ENCODE results near the gene RAD51B. TPM values are rescaled to one million over a fixed set of nuclear protein-coding genes. Genes with fewer than 3 reads are reported as not detected.
"Not testable (repeated sequence)": the region's sequence is repeated elsewhere in the genome, so short reads cannot be mapped to it uniquely, and the experiment has no call there.

RAD51B gene
- total RNA-seq, 4 donors from 2014 or later = 19.6 to 39.7 (median 25.4) TPM

GRCh38 chr14:68111097-68111852, 291.7 kb downstream of the RAD51B start:
- WGBS = 58% methylated on average over 5 of the region's 5 CpGs
- peaks cover 29% of the 10 kb centered on the region for H3K4me1 ChIP-seq
- H3K9me3 ChIP-seq = no peaks in the 10 kb centered on the region
- H3K27ac ChIP-seq = no peak overlapping the region
- no peak overlapping the region for H3K4me3 ChIP-seq
- no peaks in the 10 kb centered on the region for H3K27me3 ChIP-seq
- no peak for DNase-seq (ENCODE audit: low spot score in 2 of 2)
- TF ChIP-seq CTCF (IDR thresholded peaks at IDR 0.05) (no peak), POLR2AphosphoS5 (IDR thresholded peaks at IDR 0.05) (no peak), POLR2A (IDR thresholded peaks at IDR 0.05) (no peak), EP300 (IDR thresholded peaks at IDR 0.05) (no peak)
- no peaks in the 10 kb centered on the region for H3K36me3 ChIP-seq

GRCh38 chr14:68111853-68112270, 292.3 kb downstream of the RAD51B start:
- Histone ChIP-seq H3K9me3 (no peaks in the 10 kb centered on the region), H3K27ac (no peak overlapping the region), H3K4me3 (no peak overlapping the region), H3K36me3 (no peaks in the 10 kb centered on the region), H3K4me1 (peaks cover 23% of the 10 kb centered on the region), H3K27me3 (no peaks in the 10 kb centered on the region)
- TF ChIP-seq POLR2AphosphoS5 (IDR thresholded peaks at IDR 0.05) (no peak), CTCF (IDR thresholded peaks at IDR 0.05) (no peak), POLR2A (IDR thresholded peaks at IDR 0.05) (no peak), EP300 (IDR thresholded peaks at IDR 0.05) (no peak)
- 64% methylated on average over 2 of the region's 2 CpGs for WGBS
- no peak for DNase-seq (ENCODE audit: low spot score in 2 of 2)

GRCh38 chr14:68112442-68112841, 292.9 kb downstream of the RAD51B start:
- no peaks in the 10 kb centered on the region for H3K36me3 ChIP-seq
- TF ChIP-seq EP300 (IDR thresholded peaks at IDR 0.05) (no peak), CTCF (IDR thresholded peaks at IDR 0.05) (no peak), POLR2AphosphoS5 (IDR thresholded peaks at IDR 0.05) (no peak), POLR2A (IDR thresholded peaks at IDR 0.05) (no peak)
- no peak overlapping the region for H3K4me3 ChIP-seq
- no peak for DNase-seq (ENCODE audit: low spot score in 2 of 2)
- no peak overlapping the region for H3K27ac ChIP-seq
- peaks cover 22% of the 10 kb centered on the region for H3K4me1 ChIP-seq
- no peaks in the 10 kb centered on the region for H3K9me3 ChIP-seq
- no peaks in the 10 kb centered on the region for H3K27me3 ChIP-seq
- 80% methylated on average over 1 of the region's 1 CpG for WGBS

GRCh38 chr14:68113343-68113930, 293.9 kb downstream of the RAD51B start:
- TF ChIP-seq CTCF (IDR thresholded peaks at IDR 0.05) = no peak
- TF ChIP-seq POLR2A (IDR thresholded peaks at IDR 0.05) = no peak
- TF ChIP-seq POLR2AphosphoS5 (IDR thresholded peaks at IDR 0.05) = no peak
- no peak for DNase-seq (ENCODE audit: low spot score in 2 of 2)
- WGBS = 87% methylated on average over 3 of the region's 3 CpGs

GRCh38 chr14:68115952-68116351, 296.4 kb downstream of the RAD51B start:
- DNase-seq (ENCODE audit: low spot score in 2 of 2); H3K27ac ChIP-seq: not testable (repeated sequence)

More at GRCh38 chr14:68113343-68113930, 293.9 kb downstream of the RAD51B start:
- Histone ChIP-seq H3K4me1 (peaks cover 22% of the 10 kb centered on the region), H3K4me3 (no peak overlapping the region), H3K27ac (no peak overlapping the region), H3K27me3 (no peaks in the 10 kb centered on the region), H3K36me3 (no peaks in the 10 kb centered on the region), H3K9me3 (no peaks in the 10 kb centered on the region)

More at GRCh38 chr14:68115952-68116351, 296.4 kb downstream of the RAD51B start:
- H3K4me1 ChIP-seq = peaks cover 17% of the 10 kb centered on the region
- not testable (repeated sequence) for H3K4me3 ChIP-seq, H3K9me3 ChIP-seq, H3K36me3 ChIP-seq, H3K27me3 ChIP-seq
